NK-92 (cell line): Measurements from ENCODE around the gene LMTK3.

Source experiments
- DNase-seq: peaks from one replicate; lab custom pipeline; 2025; ENCODE audit not compliant: unreplicated experiment; lab: John Stamatoyannopoulos, UW

Gene LMTK3, protein sequence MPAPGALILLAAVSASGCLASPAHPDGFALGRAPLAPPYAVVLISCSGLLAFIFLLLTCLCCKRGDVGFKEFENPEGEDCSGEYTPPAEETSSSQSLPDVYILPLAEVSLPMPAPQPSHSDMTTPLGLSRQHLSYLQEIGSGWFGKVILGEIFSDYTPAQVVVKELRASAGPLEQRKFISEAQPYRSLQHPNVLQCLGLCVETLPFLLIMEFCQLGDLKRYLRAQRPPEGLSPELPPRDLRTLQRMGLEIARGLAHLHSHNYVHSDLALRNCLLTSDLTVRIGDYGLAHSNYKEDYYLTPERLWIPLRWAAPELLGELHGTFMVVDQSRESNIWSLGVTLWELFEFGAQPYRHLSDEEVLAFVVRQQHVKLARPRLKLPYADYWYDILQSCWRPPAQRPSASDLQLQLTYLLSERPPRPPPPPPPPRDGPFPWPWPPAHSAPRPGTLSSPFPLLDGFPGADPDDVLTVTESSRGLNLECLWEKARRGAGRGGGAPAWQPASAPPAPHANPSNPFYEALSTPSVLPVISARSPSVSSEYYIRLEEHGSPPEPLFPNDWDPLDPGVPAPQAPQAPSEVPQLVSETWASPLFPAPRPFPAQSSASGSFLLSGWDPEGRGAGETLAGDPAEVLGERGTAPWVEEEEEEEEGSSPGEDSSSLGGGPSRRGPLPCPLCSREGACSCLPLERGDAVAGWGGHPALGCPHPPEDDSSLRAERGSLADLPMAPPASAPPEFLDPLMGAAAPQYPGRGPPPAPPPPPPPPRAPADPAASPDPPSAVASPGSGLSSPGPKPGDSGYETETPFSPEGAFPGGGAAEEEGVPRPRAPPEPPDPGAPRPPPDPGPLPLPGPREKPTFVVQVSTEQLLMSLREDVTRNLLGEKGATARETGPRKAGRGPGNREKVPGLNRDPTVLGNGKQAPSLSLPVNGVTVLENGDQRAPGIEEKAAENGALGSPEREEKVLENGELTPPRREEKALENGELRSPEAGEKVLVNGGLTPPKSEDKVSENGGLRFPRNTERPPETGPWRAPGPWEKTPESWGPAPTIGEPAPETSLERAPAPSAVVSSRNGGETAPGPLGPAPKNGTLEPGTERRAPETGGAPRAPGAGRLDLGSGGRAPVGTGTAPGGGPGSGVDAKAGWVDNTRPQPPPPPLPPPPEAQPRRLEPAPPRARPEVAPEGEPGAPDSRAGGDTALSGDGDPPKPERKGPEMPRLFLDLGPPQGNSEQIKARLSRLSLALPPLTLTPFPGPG (N-terminal part only)

DNA sequence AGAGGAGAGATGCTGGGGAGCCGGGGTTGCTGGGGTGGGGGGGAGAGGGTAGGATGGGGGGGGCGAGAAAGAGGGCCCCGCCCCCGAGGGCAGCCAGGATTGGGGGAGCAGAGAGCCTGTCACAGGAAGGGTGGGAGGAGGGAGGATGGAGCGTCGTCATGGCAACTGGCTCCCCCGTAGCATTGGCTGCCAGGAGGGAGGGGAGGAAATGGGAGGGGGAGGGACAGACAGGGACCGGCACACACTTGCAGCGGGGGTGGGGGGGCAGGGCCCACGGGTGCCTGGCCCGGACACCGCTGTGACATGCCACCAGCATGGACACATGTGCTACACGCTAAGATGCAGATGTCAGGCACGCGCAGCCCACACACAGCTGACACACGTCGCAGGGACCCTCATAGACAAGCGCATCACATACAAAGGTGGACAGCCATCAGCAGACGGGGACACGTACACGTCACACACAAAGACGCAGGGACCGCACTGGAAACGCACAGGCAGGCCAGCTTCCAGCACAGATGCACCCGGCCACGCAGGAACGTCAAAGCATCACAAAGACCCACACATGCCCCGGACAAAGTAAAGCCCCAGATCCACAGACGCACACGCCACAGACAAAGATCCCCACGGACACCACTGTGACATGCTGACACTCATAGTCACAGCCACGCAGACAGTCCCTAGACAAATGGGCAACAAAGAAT is at the start of gene LMTK3:
LMTK3 (minus strand) TSS at position 36 of the 704 bp plus-strand sequence. CDS start 259 bp downstream, outside the sequence.
- DNase-seq = peak; percentile 47

DNA sequence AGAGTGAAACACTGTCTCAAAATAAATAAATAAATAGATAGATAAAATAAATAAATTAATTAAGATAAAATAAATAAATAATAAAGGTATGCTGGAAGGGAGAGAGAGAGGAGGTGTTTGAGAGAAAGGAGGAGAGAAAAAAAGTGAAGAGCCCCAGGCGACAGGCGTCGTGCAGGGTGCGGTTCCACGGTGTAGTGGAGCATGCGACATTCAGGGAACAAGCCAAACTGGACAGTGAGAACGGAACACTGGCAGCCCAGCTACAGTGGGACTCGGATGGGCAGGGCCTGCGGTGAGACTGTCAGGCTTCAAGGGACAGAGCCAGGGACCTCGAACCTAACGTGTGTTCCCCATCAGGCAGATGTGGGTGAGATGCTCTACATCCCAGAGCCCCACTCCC is 49.8 kb upstream of the LMTK3 start:
- DNase-seq = no peak

DNA sequence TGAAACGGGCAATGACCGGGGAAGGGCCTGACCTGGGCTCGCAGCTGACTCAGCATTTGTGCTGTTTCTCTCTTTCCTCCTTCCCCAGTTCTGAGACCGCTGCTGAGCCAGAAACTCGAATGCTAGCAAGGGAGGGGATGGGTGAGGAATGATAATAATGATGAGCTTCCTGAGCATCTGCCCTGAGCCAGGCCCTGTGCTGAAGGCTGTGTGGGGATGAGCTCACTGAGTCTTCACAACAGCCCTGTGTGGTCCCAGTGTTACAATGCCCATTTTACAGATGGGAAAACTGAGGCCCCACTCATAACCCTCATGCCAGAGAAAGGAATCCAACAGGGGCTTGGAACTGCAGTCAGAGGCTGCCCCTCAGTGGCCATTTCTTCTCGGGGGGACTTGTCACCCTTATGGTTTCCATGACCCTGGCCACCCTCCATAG is 48.5 kb upstream of the LMTK3 start:
- no peak for DNase-seq

DNA sequence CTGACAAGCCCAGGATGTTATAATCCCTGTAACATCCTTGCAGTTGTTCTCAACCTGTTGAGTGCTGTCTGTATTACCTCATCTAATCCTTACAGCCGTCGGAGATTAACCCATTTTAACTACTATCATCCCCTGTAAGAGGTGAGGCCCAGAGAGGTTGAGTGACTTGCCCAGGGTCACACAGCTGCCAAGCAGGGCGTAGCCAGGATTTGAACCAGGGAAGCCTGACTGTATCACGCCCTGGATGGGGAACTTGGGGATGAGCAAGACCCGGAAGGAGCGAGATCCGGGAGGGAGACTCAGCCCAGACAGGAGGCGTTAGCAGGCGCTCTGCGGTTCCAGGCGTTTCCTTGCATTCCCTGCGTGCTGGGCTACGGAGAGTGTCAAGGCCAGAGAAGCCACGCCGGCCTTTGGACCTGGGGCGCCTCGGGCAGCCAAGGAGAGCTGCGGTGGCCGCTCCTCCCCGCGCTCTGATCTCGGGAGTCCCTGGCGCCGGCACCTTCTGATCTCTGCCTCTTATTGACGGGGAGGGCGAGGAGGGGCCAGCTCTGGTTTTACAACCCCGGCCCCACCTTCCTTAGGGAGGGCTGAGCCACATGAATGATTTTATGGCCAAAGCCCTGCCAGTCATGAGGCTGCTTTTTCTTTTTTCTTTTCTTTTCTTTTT is 46.5 kb upstream of the LMTK3 start:
- DNase-seq = no peak

DNA sequence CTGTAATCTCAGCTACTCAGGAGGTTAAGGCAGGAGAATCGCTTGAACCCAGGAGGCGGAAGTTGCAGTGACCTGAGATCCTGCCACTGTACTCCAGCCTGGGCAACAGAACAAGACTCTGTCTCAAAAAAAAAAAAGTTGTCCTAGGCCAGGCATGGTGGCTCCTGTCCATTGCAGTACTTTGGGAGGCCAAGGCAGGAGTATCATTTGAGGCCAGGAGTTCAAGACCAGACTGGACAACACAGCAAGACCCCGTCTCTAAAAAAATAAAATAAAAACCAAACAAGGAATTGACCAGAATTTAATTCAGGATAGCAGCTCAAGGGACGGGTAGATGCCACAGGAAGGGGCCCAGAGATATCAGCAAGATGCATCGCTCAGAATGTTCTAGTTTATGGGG is 45.2 kb upstream of the LMTK3 start:
- DNase-seq = no peak

DNA sequence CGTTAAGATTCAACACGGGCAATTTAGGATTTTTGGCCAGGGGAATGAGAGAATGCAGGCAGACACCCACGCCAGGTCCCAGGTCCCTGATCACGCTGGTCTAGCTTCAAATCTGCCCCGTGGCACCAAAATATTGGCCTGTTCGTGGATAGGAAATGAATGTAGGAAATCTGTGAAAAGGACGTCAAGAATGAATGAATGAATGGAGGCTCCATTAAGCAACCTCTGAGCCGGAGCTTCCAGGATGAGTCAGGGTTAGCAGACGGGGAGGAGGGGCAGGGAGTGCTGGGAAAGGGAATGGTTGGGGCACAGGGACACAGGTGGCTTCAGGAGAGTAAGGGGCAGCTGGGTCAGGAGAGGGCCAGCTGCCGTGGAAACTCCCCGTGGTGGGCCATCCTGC is 44.5 kb upstream of the LMTK3 start:
- DNase-seq = no peak

DNA sequence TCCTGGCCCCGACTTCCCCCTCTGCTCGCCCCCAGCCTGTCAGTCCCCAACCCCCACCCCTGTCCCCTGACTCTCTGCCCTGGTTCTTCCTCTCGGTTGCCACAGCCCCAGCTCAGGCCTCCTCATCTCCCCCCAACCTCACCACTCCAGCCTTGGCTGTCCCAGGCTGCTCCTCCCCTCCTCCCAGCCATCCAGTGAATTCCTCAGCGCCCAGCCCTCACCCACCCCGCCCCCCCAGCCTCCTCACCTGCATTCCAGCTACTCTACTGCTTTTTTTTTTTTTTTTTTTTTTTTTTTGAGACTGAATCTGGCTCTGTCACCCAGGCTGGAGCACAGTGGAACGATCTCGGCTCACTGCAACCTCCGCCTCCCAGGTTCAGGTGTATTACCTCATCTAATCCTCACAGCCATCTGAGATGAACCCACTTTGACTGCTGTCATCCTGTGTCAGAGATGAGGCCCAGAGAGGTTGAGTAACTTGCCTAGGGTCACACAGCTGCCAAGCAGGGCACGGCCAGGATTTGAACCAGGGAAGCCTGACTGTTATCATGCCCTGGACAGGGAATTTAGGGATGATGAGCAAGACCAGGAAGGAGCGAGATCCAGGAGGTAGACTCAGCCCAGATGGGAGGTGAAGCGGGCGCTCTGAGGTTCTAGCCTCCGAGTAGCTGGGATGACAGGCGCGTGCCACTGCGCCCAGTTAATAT is 42.9 kb upstream of the LMTK3 start:
- no peak for DNase-seq

DNA sequence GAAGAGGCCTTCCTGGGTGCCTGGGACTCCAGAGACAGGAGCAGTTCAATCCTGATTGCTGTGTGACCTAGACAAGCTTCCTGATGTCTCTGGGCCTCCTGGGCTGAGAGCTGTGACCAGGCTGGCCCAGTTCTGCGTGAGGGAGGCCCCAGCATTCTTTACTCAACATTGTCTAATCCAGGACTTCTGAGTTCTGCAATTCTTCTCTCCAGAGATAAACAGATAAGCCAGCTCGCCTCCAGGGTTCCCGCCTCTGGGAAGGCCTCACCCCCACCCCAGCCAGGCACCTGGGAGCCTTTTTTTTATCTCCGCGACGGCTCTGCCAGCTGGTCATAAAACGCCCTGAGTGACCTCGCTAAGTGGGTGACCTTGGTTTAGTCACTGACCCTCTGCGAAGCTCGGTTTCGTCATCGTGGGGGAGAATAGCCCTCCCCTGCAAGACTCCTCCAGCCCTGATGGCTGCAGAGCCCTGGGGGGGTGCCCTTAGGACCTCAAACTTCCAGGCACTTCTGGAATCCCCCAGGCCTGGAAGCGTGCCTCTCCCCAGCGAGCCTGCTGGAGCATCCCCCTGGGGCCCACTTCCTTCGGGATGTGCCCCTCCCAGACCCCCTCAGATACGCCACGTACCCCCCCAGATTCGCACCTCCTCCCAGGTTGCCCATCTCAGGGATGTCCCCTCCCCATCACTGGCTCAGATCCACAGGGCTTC is 42.2 kb upstream of the LMTK3 start:
- no peak for DNase-seq

DNA sequence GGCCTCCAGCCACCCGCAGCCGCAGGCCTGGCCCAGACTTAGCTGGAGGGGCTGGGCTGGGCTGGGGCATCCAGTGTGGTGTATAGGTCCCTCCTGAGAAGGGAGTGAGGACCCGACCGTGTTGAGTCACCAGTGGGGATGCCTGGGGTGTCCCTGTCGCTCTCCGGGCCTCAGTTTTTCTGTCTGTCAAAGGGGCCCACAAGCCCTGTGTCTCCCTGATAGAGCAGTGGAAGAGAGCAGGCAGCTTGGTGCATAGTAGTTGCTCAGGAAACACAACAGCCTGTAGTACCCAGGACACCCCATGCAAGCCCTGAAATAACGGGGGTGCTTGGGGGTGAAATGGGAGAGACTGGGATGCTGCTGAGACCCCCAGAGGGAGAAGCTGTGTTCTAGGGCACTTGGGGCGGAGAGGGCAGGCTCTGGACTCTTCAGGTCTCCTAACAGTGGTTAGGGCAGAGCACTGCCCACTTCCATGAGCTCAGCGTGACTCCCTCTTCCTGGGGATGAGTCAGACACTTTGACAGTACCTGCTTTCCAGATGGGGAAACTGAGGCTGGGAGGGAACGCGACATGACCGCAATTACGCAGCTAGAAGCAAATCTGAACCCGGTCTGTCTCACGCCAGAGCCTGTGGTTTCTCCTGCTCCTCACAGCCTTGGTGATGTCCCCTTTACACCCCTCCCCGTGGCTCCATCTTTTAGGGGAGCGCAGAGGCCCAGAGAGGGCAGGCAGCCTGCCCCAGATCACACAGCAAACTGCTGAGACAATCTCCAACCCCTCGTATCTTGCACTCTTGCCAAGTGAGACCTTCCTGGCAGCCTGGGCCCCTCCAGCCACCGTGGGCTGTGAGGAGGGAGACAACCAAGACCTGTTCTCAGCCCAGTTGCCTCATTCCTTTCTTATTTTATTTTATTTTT is 41.0 kb upstream of the LMTK3 start:
- DNase-seq = no peak

DNA sequence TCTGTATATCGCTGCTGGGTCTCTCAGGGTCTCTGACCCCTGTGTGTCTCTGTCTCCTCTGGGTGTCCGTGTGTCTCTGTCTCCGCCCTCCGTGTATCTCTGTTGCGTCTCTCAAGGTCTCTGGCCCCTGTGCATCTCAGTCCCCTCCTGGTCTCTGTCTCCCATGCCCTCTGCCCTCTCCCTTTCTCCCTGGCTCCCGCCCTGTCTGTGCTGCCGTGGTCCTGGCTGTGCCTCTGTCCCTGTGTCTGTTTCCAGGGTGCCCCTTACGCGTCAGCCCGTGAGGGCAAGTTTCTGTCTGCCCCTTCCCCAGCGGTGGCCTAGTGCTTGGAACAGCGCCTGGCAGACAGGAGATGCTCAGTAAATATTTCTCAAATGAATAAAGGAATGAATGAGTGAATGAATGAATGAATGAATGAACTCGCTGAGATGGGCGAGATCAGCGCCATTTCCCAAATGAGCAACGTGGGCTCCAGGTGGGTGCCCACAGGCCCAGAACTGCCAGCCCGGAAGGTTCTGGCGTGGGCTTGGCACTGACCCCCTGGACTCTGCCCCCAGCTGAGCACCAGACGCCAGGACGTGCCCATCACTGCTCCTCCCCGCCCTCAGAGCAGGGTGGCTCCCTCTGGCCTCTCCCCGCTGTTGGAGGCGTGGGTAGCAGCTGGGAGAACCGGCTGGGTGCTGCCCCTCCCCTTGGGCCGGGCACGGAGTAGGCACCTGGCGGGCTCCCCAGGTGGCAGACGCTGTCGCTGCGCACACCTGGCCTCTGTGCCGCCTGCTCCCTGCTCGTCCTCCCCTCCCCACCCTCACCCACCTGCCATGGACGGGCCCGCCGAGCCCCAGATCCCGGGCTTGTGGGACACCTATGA is 40.0 kb upstream of the LMTK3 start, which contains the start of gene SULT2B1:
SULT2B1 (plus strand) TSS at position 736 of the 866 bp plus-strand sequence; CDS start at position 817, 81 bp downstream.
- no peak for DNase-seq

DNA sequence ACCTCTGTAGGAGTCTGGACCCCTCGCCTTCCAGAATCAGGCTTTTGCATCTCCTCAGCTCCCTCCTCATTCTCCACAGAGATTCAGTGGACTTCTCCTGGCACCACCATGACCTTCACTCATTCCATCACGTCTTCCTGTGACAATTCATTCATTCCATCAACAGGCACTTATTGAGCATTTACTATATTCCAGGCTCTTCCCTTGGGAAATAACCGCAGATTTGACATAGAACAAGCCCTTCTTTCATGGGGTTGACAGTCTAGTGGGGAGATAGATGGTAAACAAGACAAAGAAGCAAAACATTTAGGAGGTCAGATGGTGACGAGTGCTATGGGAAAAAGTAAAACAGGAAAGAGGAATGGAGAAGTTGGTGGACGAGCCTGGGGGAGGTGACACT is 37.7 kb upstream of the LMTK3 start:
- DNase-seq = no peak

DNA sequence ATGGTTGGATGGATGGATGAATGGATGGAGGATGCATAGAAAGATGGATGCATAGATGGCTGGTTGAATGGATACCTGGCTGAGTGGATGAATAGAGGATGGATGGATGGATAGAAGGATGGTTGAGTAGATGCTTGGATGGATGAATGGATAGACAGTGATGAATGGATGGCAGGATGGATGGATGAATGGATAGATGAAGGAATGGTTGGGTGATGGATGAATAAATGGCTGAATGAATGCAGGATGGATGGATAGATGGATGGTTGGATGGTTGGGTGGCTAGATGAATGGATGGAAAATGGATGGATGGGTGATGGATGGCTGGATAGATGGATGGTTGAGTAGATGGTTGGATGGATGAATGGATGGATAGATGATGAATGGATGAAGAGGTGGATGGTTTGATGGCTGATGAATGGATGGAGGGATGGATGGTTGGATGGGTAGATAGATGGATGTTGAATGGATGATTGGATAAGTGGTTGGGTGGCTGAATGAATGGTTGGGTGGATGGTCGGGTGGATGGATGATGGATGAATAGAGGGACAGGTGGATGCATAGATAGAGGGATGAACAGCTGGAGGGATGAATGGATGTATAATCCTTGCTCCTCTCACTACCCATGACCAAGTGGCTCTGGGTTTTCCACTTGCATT is 36.7 kb upstream of the LMTK3 start:
- DNase-seq = no peak

DNA sequence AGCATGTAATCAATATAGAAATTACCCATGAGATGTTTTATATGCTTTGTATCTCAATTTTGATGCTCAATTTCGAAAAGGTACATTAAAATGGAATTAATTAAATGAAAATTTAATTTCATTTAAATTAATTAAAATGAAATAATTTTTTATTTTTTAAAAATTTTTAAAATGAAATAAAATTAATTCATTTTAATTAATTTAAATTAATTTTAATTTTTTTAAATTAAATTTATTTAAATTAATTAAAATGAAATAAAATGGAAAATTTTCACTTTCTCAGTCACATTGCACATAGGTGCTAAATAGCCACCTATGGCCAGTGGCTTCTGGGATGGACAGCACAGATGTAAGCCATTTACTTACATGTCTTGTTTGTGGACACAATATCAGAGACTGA is 36.1 kb upstream of the LMTK3 start:
- no peak for DNase-seq

DNA sequence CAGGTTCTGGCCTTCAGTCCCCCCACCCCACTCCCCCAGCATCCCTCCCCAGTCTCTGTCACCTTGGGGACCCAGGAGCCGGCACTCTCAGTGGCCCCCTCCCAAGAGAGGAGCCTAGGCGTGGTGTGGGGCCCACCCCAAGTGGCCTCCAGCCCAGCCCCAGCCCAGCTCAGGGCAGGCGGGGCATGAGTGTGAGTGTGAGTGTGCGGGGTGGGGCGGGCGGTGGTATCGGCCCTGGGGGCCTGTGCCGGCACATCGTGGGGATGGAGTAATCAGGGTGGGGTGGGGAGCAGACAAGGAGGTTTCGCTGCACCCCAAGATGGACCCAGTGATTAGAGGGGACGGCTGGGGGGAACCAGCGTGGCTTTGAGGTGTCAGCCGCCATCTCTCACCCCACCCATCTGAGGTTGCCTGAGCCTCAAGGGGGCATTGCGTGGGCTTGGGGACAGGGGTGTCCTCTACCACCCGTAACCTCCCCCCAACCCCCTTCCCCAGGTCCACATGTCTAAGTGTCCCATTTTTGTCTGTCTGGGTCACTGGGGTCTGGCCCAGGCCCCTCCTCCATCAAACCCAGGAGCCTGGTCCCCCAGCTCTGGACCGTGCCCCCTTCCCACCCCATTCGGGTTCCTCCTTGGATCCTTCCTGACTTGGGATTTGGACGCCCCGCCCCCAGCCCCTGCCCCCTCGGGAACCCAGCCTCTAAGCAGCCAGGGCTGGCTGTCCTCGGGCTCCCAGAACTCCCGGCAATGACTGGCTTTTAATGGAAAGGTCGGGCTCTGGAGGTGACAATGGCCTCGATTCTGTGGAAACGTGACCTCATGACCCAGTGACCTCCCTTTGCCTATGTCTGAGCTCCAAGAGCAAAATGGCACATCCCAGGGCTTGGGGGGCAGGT is 33.5 kb upstream of the LMTK3 start:
- DNase-seq = no peak

DNA sequence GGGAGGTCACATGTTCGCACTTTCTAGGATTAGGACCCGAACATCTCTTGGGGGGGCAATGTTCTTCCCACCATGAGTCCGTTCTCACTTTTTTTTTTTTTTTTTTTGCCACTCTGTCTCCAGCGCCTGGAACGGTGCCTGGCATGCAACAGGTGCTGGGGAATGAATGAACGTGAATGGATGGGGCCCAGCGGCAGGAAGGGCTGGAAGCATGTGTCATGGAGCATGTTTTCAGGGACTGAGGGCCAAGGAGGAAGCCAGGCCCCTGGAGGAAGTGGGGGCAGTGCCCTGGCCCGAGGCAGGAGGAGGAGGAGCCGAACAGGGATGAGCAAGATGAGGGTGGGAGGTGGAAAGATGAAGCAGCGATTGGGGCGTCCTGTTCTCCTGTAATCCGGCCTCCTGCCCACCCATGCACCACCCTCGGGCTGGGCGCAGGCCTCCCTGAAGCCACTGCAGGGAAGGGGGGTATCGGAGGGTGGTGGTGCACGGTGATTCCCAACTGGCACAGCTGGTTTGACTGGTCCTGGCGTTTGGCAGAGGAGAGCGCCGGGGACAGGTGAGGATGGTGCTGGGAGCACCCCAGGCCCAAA is 31.6 kb upstream of the LMTK3 start:
- DNase-seq = no peak
